Measurements from ENCODE around the gene ALG10.
"Not testable (repeated sequence)": the region's sequence is repeated elsewhere in the genome, so short reads cannot be mapped to it uniquely, and the experiment has no call there.

- not testable (repeated sequence) for TF ChIP-seq CTCF (IDR thresholded peaks at IDR 0.05; ENCODE audit: low read depth, low read length, poor library complexity, severe bottlenecking); EZH2phosphoT487 (IDR thresholded peaks at IDR 0.05; ENCODE audit: borderline replicate concordance, low read length)
These were observed 16.1 kb downstream of the ALG10 start for GRCh38 chr12:34038357-34038756.
